SU-DHL-6 (cell line): Measurements from ENCODE around the gene B2M.
"Not testable (repeated sequence)": the region's sequence is repeated elsewhere in the genome, so short reads cannot be mapped to it uniquely, and the experiment has no call there.

Experiments used
- H2AFZ ChIP-seq: fragments of 200-600 bp; sonication (generic); 2 replicates; pipeline ENCODE4 v1.6.1; 2014; ENCODE audit warnings: low read depth, mild to moderate bottlenecking, moderate library complexity, mixed read lengths, antibody characterized with exemption, low read length; ENCODE audit not compliant: severe bottlenecking
- H3F3A ChIP-seq: fragments of 200-600 bp; shearing (Covaris generic); 2 replicates; pipeline ENCODE4 v1.6.0; 2016; ENCODE audit warnings: antibody characterized with exemption, mild to moderate bottlenecking; ENCODE audit not compliant: insufficient read depth
- H3K27ac ChIP-seq: fragments of 200-600 bp; sonication (generic); 2 replicates; pipeline ENCODE4 v1.5.1; 2016; ENCODE audit warnings: low read depth, mild to moderate bottlenecking, low read length, moderate library complexity, mixed read lengths
- H3K27me3 ChIP-seq: fragments of 200-600 bp; sonication (generic), shearing (Covaris generic); 2 replicates; pipeline ENCODE4 v1.6.0; 2014; ENCODE audit warnings: mild to moderate bottlenecking, low read length
- H3K36me3 ChIP-seq: fragments of 200-600 bp; sonication (generic); 2 replicates; pipeline ENCODE4 v1.6.1; 2014; ENCODE audit warnings: mild to moderate bottlenecking, low read length, mixed read lengths
- H3K4me2 ChIP-seq: fragments of 300-600, 200-600 bp; shearing (Covaris generic), sonication (generic); 2 replicates; pipeline ENCODE4 v1.6.0; 2014; ENCODE audit warnings: low read length, low read depth, mild to moderate bottlenecking; ENCODE audit not compliant: poor library complexity, severe bottlenecking
- H3K4me3 ChIP-seq: fragments of 200-600 bp; sonication (generic); 2 replicates; pipeline ENCODE4 v1.5.1; 2014; ENCODE audit warnings: antibody characterized with exemption, low read length, mild to moderate bottlenecking, mixed read lengths; ENCODE audit not compliant: insufficient read depth, poor library complexity, severe bottlenecking
- H3K79me2 ChIP-seq: fragments of 200-600 bp; sonication (generic); 2 replicates; pipeline ENCODE4 v1.6.1; 2014; ENCODE audit warnings: mild to moderate bottlenecking, low read length, moderate library complexity; ENCODE audit not compliant: insufficient read depth
- H3K9ac ChIP-seq: fragments of 200-600 bp; sonication (generic); 2 replicates; pipeline ENCODE4 v1.7.0; 2014; ENCODE audit warnings: mild to moderate bottlenecking, low read length
- H3K9me2 ChIP-seq: fragments of 200-600 bp; sonication (generic); replicated peaks from 2 replicates; pipeline ENCODE4 v1.6.1; 2014; ENCODE audit warnings: low read length; ENCODE audit not compliant: insufficient read depth
- H3K9me3 ChIP-seq: fragments of 200-600 bp; sonication (generic); 2 replicates; pipeline ENCODE4 v1.6.1; 2014; ENCODE audit warnings: low read length, mixed read lengths; ENCODE audit not compliant: insufficient read depth
- H4K20me1 ChIP-seq: fragments of 200-600 bp; sonication (generic); 2 replicates; pipeline ENCODE4 v1.6.1; 2014; ENCODE audit warnings: low read depth, mild to moderate bottlenecking, antibody characterized with exemption, low read length, moderate library complexity, mixed read lengths
- CTCF ChIP-seq: fragments of 200-600 bp; sonication (generic); IDR thresholded peaks from one replicate; pipeline ENCODE4 v1.5.1; 2017; ENCODE audit warnings: antibody characterized with exemption, mild to moderate bottlenecking, low read length, moderate library complexity; ENCODE audit not compliant: insufficient read depth, poor library complexity, severe bottlenecking
- EZH2phosphoT487 ChIP-seq: fragments of 200-600 bp; sonication (generic), shearing (Covaris generic); conservative IDR thresholded peaks from 2 replicates; pipeline ENCODE4 v1.6.1; 2018; ENCODE audit warnings: mild to moderate bottlenecking, antibody characterized with exemption, low read length, moderate library complexity, mixed read lengths

The B2M gene

GRCh38 chr15:44690245-44690644 lies 21.1 kb upstream of the B2M start:
- not testable (repeated sequence) for H3K9me3 ChIP-seq, H3K36me3 ChIP-seq, H3K4me2 ChIP-seq, H2AFZ ChIP-seq, H3K9ac ChIP-seq, H3F3A ChIP-seq, H4K20me1 ChIP-seq, H3K27me3 ChIP-seq, H3K79me2 ChIP-seq, H3K9me2 ChIP-seq, H3K4me3 ChIP-seq, H3K27ac ChIP-seq

- H3K9ac ChIP-seq, result no peak overlapping the region
- TF ChIP-seq CTCF, result no peak
- no peaks in the 10 kb centered on the region for H3K36me3 ChIP-seq
- no peaks in the 10 kb centered on the region for H3K9me2 ChIP-seq
- no peak overlapping the region for H2AFZ ChIP-seq
- no peak overlapping the region for H3K4me2 ChIP-seq
- no peaks in the 10 kb centered on the region for H3F3A ChIP-seq
- no peaks in the 10 kb centered on the region for H3K79me2 ChIP-seq
- no peak overlapping the region for H3K27ac ChIP-seq
- no peaks in the 10 kb centered on the region for H3K9me3 ChIP-seq
- no peak overlapping the region for H3K4me3 ChIP-seq
- H3K27me3 ChIP-seq, result no peaks in the 10 kb centered on the region
- H4K20me1 ChIP-seq, result no peaks in the 10 kb centered on the region
Measured at GRCh38 chr15:44692659-44693058, 18.7 kb upstream of the B2M start.

GRCh38 chr15:44694416-44694815 lies 16.9 kb upstream of the B2M start:
- H3K27ac ChIP-seq, result no peak overlapping the region
- H3K79me2 ChIP-seq, result no peaks in the 10 kb centered on the region
- no peaks in the 10 kb centered on the region for H3K9me2 ChIP-seq
- H3K9me3 ChIP-seq, result no peaks in the 10 kb centered on the region
- H3K36me3 ChIP-seq, result no peaks in the 10 kb centered on the region
- no peaks in the 10 kb centered on the region for H4K20me1 ChIP-seq
- no peaks in the 10 kb centered on the region for H3F3A ChIP-seq
- no peak overlapping the region for H2AFZ ChIP-seq
- no peak overlapping the region for H3K4me2 ChIP-seq
- H3K27me3 ChIP-seq, result no peaks in the 10 kb centered on the region
- no peak overlapping the region for H3K9ac ChIP-seq
- no peak overlapping the region for H3K4me3 ChIP-seq
- no peak for TF ChIP-seq CTCF
- TF ChIP-seq EZH2phosphoT487, result no peak

GRCh38 chr15:44695294-44695693 lies 16.0 kb upstream of the B2M start:
- Histone ChIP-seq H3F3A (no peaks in the 10 kb centered on the region), H3K4me3 (no peak overlapping the region), H3K9me3 (no peaks in the 10 kb centered on the region), H3K4me2 (no peak overlapping the region), H2AFZ (no peak overlapping the region), H3K36me3 (no peaks in the 10 kb centered on the region), H3K27ac (no peak overlapping the region), H3K79me2 (no peaks in the 10 kb centered on the region), H3K9me2 (no peaks in the 10 kb centered on the region), H4K20me1 (no peaks in the 10 kb centered on the region), H3K27me3 (no peaks in the 10 kb centered on the region), H3K9ac (no peak overlapping the region)
- no peak for TF ChIP-seq CTCF
- TF ChIP-seq EZH2phosphoT487, result no peak
